ENCODE results near the gene METTL25B.

The METTL25B gene

DNA sequence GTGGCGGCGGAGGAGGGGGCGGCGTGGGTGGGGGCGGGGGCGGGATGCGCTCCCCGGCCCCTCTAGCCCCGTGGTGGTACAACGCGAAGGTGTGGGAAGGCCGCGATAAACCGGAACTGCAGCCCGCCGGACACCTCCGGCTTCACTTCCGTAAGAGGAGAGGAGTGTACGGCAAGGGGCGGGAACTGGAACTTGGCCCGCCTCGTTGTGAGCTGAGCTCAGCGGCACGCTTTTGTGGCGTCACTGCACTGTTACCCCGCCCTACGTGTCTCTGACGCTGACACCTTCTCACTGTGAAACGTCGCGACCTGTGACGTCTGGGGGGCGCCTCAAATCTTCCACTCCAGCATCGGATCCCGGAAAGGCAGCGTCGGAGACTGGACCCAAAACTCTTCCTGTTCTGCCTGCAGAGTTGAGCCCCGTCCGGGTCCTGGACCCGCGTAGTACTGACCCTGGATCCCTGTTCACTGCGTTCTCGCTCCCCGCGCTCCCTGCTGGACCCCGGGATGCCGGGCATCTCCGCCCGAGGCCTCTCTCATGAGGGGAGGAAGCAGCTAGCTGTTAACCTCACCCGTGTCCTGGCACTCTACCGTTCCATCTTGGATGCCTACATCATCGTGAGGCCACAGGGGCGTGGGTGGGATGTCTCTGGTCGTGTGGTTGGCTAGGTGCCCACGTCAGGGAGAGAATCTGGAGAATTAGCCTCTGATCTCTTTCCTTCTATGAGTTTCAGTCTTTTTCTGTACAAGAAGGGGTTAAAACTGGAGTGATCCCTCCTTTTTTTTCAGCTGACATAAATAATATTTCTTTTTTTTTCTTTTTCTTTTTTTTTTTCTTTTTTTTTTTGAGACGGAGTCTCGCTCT, 562 bp downstream of the METTL25B start, which contains the start of gene ISG20L2:
ISG20L2 (minus strand) TSS at position 168 of the 864 bp plus-strand sequence. CDS start 1,114 bp downstream, outside the sequence.
- DNase-seq = peak; percentile 97 to 98

DNA sequence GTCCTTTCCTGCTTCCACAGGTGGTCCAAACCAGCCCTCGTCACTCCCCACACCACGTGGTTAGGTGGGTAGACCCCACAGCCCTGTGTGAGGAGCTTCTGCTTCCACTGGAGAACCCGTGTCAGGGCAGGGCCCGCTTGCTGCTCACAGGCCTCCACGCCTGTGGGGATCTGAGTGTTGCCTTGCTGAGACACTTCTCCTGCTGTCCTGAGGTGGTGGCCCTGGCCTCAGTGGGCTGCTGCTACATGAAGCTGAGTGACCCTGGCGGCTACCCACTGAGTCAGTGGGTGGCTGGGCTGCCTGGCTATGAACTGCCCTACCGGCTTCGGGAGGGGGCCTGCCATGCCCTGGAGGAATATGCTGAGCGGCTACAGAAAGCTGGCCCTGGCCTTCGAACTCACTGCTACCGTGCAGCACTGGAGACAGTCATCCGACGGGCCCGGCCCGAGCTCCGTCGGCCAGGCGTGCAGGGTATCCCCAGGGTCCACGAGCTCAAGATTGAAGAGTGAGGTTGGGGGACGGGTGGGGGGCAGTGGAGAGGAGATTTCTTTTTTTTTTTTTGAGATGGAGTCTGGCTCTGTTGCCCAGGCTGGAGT, 5.8 kb downstream of the METTL25B start:
- DNase-seq = no peak

GRCh38 chr1:156738407-156738806, 10.1 kb downstream of the METTL25B start:
- DNase-seq = no peak

- DNase-seq = no peak
Observed at GRCh38 chr1:156738916-156739315, 10.6 kb downstream of the METTL25B start.

DNA sequence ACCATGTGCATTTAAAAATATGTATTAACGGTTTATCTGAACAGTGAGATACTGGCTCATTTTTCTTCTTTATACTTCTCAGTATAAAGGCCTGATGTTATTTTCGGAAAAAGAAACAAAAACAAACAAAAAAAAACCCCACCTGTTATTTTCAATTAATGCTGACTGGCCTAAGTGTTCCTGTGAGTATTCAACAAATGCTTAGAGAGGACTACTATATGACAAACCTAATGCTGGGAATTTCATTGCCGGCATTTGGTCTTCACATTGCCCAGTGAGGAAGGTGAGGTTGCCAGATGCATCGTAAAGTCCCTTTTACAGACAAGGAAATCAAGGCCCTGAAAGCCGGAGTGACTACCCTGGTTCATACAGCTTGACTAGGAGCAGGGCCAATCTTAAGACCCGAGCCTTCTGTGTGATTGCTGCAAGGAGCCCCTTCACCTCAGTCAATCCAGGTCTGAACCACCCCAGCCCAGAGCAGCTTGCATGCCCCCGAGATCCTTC, 12.0 kb downstream of the METTL25B start:
- no peak for DNase-seq

GRCh38 chr1:156740741-156741480, 12.6 kb downstream of the METTL25B start, which contains the start of gene MRPL24:
Gene MRPL24 (minus strand): TSS chr1:156741088. CDS start chr1:156738704, 2,384 bp downstream.
- peak; percentile 99 to 100 for DNase-seq

DNA sequence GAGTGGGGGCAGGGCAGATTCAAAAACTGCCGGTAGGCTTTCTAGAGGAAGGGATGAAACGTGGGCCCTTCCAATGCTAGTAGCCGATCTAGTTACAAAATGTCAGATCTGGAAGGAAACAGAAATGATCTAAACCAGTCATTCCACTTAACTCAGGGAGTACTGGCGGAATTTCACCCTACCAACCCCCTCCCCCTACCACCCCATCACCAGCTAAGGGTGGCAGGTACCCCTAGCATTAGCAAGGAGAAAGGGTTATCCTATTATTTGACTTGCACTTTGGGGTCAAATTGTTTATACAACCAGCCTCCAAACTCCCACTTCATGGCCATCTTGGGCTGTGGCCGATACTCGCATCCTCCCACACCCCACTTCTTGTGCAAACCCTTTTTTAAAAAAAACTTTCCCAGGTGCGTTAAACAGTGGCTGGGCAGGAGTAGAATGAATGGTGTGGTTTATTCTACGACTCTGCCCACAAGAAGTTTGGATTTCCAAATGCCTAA, 13.3 kb downstream of the METTL25B start:
- no peak for DNase-seq

GRCh38 chr1:156742017-156742416, 13.7 kb downstream of the METTL25B start:
- no peak for DNase-seq

GRCh38 chr1:156742801-156743200, 14.5 kb downstream of the METTL25B start:
- no peak for DNase-seq

GRCh38 chr1:156743367-156744302, 15.4 kb downstream of the METTL25B start:
- DNase-seq = no peak

DNA sequence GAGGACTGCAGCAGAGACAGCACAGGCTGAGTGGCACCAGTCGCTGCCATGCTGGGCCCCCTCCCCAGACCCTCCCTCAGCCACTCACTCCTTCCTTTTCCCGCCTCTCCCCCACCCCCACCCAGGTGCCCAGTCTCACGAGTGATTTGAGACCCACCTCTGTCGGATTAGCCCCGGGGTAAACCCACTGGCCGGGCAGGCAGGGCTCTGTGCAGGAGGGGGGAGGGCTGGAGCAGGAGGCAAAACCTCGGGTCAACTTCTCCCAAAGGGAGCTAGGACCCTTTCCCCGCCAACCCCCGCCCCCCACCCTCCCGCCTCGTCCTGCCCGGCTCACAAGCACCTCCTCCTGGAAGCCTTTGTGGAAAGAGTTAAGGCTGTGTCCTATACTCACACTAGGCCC, 16.1 kb downstream of the METTL25B start:
- DNase-seq = no peak

GRCh38 chr1:156744786-156745419, 16.6 kb downstream of the METTL25B start:
- DNase-seq = no peak

DNA sequence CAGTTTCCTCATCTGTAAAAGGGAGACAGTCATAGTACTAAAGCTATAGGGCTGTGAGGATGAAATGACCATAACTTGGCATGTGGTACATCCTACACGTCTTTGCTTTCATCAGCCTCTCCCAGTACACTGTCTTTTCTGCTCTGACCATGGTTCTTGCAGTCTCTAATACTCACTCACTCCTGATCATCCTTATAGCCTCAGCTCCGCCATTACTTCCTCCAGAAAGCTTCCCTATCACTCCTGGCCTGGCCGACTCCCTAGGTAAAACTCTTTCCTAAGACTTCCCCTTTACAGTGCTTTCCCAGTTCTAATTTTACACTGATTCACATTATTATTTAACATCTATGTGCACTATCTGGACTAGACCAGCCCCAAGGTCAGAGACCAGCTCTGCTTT, 17.6 kb downstream of the METTL25B start:
- no peak for DNase-seq

GRCh38 chr1:156746406-156746727, 18.1 kb downstream of the METTL25B start:
- peak; percentile 39 to 44 for DNase-seq

DNA sequence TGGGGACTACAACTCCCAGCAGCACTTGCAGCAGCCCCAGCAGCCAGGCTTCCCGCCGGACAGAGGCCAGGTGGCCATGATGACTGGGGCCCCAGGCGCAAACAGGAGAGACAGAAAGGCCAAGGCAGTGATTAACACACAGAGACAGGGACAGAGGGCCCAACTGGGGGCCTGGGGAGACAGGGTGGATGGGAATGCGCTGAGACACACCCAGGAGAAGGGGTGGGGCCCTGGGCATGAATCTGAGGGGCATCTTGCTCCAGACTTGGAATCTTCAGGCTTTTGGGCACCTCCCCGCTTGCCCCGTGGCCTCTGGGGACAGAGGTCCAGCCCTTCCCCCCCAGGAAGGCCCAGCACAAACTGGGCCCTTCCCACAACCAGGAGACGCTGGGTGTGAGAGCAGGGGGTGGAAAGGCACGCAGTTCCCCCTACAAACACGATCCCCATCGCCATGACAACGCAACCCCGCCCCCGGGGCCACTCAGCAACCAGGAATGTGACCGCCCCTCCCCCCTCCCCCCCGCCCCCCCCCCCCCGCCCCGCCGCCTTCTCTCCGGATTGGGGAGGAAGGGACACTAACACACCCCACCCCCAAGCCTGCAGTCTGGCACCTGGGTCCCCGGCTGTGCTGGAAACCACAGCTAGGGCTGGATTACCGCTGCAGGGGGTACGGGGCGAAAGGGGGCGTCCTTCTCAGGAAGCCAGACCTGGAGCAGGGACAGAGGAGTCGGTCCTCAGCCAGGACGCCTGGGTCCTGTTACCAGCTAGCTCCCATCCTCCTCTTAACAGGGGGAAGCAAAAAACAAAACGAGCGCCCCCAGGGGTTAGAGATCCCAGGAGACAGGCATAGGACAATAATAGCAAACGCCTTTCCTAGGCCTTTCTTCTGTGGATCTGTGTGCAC, 18.7 kb downstream of the METTL25B start:
- DNase-seq = peak; percentile 80 to 85

- no peak for DNase-seq
Observed at GRCh38 chr1:156747742-156748669, 19.7 kb downstream of the METTL25B start.

GRCh38 chr1:156748670-156749418, 20.6 kb downstream of the METTL25B start:
- peak; percentile 31 to 41 for DNase-seq

- DNase-seq = peak in 1 of 2 donors; percentile 13
Observed at GRCh38 chr1:156749419-156750118, 21.3 kb downstream of the METTL25B start.

All from CD4-positive, alpha-beta T cell treated with Interleukin-4 for 1 hour (primary cell).